Stimulated activated naive CD8-positive, alpha-beta T cell treated with anti-CD3 and anti-CD28 coated beads, Interleukin-15, Interleukin-2, amounts not matched to agents 100 U/mL and 50 U/mL, for 24 hours (primary cell): ENCODE data around the gene TMEM234.
"Not testable (repeated sequence)": the region's sequence is repeated elsewhere in the genome, so short reads cannot be mapped to it uniquely, and the experiment has no call there.

Experiments
- ATAC-seq: fragments of 150-1000 bp; cut with Tn5 transposase; one replicate; pipeline ENCODE4 v1.10.0; 2021
- DNase-seq: peaks from one replicate; pipeline ENCODE4 v3.0.0; 2021

Gene TMEM234

GRCh38 chr1:32221980-32222755, at the start of gene TMEM234, which contains the start of gene EIF3I:
Gene TMEM234, minus strand, starts transcription at chr1:32222353. Its CDS starts 31 bp downstream, at chr1:32222322.
Gene EIF3I, plus strand, starts transcription at chr1:32222407. Its CDS starts 35 bp downstream, at chr1:32222442.
- DNase-seq, result peak; percentile 91
- peak; percentile 94 for ATAC-seq

GRCh38 chr1:32269744-32270143, 47.6 kb upstream of the TMEM234 start:
- ATAC-seq (no peak), DNase-seq (no peak)

- peak; percentile 40 for ATAC-seq
- no peak for DNase-seq
Measured at GRCh38 chr1:32266921-32267591, 44.9 kb upstream of the TMEM234 start.

GRCh38 chr1:32265846-32266245, 43.7 kb upstream of the TMEM234 start:
- DNase-seq, result no peak
- no peak for ATAC-seq

- no peak for DNase-seq
- ATAC-seq, result peak; percentile 67
Measured at GRCh38 chr1:32263744-32264143, 41.6 kb upstream of the TMEM234 start.

- not testable (repeated sequence) for ATAC-seq, DNase-seq
Measured at GRCh38 chr1:32263236-32263593, 41.1 kb upstream of the TMEM234 start.

- ATAC-seq, result no peak
Measured at GRCh38 chr1:32257227-32257508, 35.0 kb upstream of the TMEM234 start.

GRCh38 chr1:32256473-32257226, 34.5 kb upstream of the TMEM234 start:
- DNase-seq, result no peak
- peak; percentile 17 for ATAC-seq

More at GRCh38 chr1:32257227-32257508, 35.0 kb upstream of the TMEM234 start:
- DNase-seq, result no peak

- DNase-seq (no peak), ATAC-seq (no peak)
Measured at GRCh38 chr1:32255072-32256071, 33.2 kb upstream of the TMEM234 start.

GRCh38 chr1:32250893-32251716, 29.0 kb upstream of the TMEM234 start, which contains the start of gene LCK:
Gene LCK, plus strand, starts transcription at chr1:32251265. Its CDS starts 23,065 bp downstream, at chr1:32274330.
- ATAC-seq (peak; percentile 48), DNase-seq (peak; percentile 83)

- peak; percentile 72 for ATAC-seq
- peak; percentile 85 for DNase-seq
Measured at GRCh38 chr1:32249831-32250525, 27.8 kb upstream of the TMEM234 start.

- peak; percentile 23 for ATAC-seq
Measured at GRCh38 chr1:32247983-32248889, 26.1 kb upstream of the TMEM234 start.

GRCh38 chr1:32247452-32247851, 25.3 kb upstream of the TMEM234 start:
- ATAC-seq, result no peak
- DNase-seq, result no peak

More at GRCh38 chr1:32247983-32248889, 26.1 kb upstream of the TMEM234 start:
- DNase-seq, result peak; percentile 93

GRCh38 chr1:32246888-32247273, 24.7 kb upstream of the TMEM234 start, which contains the start of gene FAM167B:
Gene FAM167B, plus strand, starts transcription at chr1:32247222. Its CDS starts 200 bp downstream, at chr1:32247422.
- no peak for DNase-seq
- no peak for ATAC-seq

- ATAC-seq, result no peak
- no peak for DNase-seq
Measured at GRCh38 chr1:32242341-32242851, 20.2 kb upstream of the TMEM234 start.

GRCh38 chr1:32241001-32241763, 19.0 kb upstream of the TMEM234 start:
- DNase-seq, result peak; percentile 57

GRCh38 chr1:32240140-32240951, 18.2 kb upstream of the TMEM234 start:
- peak; percentile 71 for ATAC-seq
- peak; percentile 65 for DNase-seq

More at GRCh38 chr1:32241001-32241763, 19.0 kb upstream of the TMEM234 start:
- ATAC-seq, result peak; percentile 71
